Embryonic facial prominence (tissue), 1 donor: ENCODE results near the gene CNOT3.

Source experiments
- DNase-seq: peaks from one replicate; pipeline ENCODE4 v3.0.0-alpha.2; 2016; ENCODE audit errors: extremely low spot score

CNOT3 gene

DNA sequence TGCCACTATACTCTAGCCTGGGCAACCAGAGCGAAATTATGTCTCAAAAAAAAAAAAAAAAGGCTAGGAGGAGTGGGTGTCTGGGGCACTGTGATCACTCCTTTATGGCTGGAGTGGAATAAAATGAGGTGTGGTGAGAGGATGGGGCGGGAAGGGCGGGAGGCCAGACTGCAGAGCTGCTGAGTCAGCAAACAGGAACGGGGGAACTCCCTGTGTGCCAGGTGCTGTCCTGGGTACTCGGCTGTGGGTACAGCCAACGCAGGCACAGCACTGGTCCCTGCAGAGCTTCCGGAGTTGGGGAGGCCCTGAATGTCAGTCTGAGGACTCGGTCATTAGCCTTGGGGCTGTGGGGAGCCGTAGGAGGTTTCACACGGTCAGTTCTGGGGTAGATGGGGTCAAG, 16.3 kb upstream of the CNOT3 start:
- no peak for DNase-seq

DNA sequence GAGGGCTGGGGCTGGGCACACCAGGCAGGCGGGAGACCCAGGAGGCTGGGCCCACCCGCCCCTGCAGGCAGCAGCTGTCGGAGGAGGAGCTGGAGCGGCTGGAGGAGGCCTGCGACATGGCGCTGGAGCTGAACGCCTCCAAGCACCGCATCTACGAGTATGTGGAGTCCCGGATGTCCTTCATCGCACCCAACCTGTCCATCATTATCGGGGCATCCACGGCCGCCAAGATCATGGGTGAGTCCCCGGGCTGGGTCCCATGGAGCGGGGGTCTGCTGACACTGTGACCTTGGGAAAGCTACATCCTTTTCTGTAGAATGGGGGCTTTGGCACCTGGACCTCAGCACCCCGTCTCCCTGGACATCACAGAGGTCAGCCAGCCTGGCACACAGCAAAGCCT, 13.9 kb upstream of the CNOT3 start:
- no peak for DNase-seq

DNA sequence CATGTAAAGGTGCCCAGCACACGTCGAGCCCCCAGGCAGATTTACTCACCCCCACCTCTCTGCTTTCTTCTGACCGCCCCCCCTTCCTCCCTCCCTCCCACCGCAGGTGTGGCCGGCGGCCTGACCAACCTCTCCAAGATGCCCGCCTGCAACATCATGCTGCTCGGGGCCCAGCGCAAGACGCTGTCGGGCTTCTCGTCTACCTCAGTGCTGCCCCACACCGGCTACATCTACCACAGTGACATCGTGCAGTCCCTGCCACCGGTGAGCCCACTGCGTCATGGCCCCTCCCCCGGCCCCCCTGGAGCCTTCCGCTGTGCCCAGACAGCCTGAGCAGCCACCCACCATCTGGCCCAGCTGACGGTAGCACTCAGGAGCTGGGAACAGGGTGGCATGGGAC, 13.2 kb upstream of the CNOT3 start:
- no peak for DNase-seq

DNA sequence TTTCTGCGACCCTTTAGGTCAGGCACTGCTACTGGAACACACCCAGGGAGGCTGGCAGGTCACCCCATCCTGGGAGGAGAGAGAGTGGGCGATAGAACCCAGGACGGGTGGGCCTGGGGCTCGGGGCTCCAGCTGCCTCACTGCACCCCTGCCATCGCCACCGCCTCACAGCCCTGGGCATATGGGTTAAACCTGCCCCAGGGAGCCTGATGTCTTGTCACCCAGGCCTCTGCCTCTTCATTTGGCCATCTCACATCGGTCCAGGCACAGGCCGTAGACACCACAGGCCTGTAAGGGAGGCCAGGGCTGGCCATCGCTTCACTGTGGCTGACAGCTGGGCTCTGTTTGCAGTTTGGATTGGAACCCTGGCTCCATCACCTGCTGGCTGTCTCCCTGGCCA, 11.8 kb upstream of the CNOT3 start:
- DNase-seq: no peak

DNA sequence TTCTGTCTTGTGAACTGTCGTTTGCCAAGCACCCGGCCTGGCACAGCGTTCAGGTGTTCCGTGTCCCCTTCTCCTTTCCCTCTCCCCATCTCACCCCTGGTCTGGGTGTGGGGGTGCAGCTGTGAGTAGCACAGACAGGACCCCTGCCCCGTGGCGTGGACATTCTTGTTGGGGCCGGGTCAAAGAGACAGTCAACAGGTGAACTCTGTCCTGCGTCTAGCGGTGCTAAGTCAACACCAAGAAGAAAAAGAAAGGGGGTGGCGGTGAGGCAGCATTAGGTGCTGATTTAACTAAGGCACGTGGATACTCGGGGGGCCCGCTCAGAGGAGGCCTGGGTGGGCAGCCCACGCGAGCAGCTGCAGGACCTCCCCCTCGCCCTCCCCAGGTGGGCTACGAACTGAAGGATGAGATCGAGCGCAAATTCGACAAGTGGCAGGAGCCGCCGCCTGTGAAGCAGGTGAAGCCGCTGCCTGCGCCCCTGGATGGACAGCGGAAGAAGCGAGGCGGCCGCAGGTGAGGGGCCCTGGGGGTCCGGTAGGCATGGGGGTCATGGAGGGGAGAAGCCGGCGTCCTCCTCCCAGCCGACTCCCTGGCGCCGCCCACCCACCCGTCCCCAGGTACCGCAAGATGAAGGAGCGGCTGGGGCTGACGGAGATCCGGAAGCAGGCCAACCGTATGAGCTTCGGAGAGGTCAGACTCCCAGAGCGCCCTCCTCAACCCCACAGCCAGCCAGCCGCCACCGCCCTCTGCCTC, 9.7 kb upstream of the CNOT3 start:
- DNase-seq: no peak

DNA sequence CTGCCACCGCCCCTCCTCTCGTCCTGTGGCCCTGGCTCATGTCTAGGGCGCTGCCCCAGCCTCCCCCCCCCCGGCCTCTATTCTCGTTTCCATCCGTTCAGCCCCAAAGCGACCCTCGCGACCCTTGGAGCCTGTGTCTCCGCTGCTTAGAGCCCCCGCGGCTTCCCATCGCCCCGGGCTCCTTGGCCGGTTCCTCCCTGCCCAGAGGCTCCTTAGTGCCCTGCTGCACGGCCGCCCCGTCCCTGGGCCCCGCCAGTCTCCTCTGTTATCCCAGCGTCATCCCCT, 9.2 kb upstream of the CNOT3 start:
- no peak for DNase-seq

DNA sequence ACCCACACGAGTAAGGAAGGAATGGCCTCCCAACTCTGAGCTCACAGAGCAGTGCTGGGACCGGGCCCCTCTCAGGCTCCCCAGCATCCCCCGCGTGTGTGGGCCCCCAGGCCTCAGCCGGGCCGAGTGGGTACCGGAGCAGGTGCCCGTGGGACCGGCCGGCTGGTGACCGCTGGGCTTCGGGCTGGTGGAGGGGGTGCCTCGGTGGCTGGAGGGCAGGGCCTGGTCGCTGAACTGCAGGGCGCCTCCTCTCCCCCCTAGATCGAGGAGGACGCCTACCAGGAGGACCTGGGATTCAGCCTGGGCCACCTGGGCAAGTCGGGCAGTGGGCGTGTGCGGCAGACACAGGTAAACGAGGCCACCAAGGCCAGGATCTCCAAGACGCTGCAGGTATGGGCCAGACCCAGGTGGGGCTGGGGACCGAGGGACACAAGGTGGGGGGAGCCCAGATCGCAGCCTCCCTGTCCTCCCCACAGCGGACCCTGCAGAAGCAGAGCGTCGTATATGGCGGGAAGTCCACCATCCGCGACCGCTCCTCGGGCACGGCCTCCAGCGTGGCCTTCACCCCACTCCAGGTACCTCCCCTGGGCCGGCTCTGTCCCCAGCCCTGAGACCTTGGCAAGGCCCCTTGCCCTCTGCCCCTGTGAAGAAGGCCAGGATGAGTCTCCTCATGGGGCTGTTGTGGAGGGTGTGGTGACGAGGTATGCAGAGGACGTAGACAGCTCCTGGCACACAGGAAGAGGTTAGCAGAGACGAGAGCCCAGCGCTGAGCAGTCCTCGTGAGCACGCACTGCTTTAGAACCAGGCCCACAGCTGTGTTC, 8.6 kb upstream of the CNOT3 start:
- no peak for DNase-seq

DNA sequence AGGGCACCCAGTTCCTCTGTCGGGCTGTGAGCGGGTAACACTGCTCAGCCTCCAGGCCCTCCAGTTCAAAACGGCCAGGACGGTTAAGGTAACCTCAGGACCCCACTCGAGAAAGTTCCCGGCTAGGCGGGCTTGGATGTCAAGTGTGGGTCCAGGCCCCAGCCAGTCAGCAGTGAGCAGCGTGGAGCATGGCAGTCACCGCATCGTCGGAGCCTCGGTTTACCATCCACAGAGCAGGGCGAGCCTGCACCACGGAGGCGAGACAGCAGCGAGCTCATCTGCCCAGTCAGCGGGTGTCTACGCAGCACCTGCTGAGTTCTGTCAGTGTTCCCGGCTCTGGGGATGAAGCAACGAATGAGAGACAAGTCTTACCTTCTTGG, 8.0 kb upstream of the CNOT3 start:
- no peak for DNase-seq

DNA sequence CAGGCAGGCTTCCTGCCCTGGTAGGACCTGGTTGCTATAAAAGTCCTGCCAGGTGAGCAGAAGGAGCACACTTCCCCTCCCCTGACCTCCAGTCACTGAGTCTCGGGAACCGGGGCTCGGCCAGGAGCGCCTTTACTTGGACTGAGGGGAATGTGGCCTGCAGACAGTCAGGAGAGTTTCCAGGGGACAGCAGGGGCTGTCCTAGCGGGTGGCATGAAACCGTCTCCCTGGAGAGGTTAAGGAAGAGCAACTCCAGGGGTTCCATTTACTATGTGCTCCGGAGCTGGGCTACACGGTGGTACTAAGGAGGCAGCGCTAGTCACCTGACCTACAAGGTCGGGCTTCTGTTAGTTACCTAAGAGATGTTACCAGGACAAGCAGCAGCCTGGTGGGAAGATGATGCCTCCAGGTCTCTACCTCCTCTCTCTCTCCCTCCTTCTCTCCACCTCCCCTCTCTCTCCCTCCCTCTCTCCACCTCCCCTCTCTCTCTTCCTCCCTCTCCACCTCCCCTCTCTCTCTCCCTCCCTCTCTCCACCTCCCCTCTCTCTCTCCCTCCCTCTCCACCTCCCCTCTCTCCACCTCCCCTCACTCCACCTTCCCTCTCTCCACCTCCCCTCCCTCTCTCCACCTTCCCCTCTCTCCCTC, 4.1 kb upstream of the CNOT3 start:
- peak; percentile 70 for DNase-seq

DNA sequence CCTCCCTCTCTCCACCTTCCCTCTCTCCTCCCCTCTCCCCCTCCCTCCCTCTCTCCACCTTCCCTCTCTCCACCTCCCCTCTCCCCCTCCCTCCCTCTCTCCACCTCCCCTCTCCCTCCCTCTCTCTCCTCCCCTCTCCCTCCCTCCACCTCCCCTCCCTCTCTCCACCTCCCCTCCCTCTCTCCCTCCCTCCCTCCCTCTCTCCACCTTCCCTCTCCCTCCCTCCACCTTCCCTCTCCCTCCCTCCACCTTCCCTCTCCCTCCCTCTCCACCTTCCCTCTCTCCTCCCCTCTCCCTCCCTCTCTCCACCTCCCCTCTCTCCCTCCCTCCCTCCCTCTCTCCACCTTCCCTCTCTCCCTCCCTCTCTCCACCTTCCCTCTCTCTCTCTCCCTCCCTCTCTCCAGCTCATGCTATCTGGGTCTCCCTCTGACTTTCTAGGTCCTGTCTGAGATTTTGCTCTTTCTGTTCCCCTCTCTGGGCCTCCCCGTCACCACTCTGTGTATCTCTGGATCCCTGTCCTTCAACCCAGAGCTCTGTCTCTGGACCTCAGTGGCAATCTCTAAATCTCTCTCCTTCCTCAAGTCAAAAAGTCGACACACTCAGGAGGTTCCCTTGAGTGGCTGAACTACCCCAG, 3.5 kb upstream of the CNOT3 start:
- DNase-seq: no peak

DNA sequence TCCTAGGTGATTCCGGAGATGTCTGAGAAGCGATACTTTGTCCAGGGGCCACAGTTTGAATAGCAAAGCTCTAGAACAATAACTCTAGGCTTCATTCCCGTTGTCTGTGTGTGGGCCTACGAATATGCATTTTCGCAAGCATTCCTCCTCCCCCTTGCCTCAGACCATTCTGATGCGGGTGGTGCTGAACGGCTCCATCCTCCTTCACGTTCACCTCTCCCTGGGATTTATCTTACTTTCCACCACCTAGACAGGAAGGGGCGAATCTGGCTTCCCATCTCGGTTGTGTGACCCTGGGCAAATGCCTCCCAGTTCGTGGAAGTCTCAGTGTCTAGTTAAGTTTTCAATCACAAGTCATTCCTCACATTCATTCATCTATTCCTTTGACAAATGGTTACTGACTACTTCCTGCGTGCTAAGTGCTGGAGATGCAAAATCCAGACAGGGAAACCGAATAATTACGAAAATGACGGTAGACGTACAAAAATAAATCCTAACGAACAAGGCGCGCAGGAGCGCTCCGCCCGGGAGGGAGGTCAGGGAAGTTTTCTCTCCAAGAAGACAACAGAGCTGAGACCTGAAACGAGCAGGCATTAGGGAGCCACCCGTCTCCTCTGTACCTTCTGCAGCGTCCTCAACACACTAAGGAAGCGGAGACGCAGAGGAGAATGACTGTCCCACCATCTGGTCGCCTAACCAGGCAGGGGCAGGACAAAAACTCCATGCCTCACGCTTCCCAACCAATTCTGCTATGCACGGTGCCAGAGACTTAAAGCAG, 1.3 kb upstream of the CNOT3 start:
- no peak for DNase-seq

DNA sequence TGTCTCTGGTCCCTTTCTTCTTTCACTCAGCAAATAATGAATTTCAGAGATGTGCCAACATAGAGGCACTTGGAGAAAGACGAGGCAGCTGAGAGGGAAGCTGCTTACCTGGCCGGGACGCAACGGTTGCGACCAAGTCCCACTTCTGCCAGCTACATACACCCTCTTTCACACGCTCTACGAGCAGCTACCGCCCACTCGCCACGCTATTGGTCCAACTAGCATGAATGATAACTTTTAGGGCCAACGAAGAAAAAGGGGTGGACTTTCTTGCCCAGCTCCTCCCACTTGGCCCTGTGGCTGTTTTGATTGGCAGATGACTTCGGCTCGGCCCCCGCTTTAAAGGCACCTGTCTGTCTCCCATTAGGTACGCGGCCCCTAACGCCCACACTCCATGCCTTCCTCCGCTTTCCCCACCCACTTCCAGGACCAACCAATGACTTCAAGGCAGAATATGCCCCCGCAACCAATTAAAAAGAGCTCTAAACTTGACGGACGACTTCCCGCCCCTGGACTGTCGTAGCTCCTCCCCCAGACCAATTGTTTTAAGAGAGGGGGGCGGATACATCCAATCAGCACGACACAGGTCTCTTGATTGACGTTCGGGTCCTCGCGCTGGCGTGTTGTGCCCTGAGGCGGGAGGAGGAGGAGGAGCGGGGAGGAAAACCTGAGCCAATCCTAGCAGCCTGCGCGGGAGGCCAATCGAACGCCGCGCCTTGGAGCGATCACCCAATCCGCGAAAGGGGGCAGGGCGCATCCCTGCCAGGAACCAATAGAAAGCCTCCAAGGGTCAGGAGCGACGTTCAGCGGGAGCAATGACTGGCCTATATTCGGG, 481 bp upstream of the CNOT3 start:
- peak; percentile 100 for DNase-seq

DNA sequence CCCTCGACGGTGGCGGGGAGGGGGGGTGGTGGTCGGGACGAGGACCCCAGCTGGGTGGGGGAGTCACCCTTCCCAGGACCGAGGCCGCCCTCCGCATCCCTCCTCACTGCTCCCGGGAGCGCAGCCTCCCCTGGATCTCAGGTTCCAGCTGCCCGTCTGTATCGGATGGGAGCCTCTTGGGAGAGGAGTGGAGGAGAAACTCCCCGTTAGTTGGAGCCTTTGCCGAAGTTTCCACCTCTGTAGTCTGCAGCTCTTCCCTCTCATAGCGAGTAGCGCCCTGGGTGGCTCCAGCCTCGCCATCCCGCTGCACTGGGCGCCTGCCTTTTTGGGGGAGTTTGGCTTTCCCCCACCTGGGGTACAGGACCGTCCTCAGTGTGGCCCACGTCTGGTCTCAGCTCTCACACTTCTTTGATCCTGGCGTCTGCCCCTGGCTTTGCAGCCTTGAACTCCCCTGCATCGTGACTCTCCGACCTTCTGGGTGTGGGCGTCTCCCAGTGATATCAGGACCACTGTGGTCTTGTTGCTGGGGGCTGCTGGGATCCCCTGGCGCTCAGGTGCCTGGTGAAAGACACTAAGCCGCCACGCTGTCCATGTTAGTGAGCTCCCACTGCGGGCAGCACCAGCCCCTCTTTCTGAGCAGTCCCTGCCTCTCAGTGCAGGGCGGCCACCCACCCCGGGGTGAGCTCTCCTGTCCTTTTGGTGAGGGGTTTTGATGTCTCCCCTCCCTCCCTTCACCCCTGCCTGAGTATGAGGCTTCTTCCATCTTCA, 1.1 kb downstream of the CNOT3 start:
- no peak for DNase-seq

DNA sequence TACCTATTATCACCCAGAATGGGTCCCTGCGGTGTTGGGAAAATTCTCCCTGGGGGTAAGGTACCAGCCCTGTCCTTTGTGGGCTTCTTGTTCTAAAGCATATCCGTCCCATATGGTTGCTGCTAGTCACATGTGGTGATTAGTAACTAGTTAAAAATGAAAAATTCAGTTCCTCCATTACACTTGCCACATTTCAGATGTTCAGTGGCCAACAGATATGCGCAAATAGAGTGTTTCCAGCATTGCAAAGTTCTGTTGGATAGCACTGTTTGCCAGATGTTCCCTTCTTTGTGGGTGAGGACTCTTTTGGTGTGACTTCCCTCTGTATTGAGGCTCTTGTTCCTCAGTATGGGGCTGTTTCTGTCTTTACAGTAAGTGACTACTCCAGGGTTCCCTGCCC, 3.8 kb downstream of the CNOT3 start:
- DNase-seq: no peak

DNA sequence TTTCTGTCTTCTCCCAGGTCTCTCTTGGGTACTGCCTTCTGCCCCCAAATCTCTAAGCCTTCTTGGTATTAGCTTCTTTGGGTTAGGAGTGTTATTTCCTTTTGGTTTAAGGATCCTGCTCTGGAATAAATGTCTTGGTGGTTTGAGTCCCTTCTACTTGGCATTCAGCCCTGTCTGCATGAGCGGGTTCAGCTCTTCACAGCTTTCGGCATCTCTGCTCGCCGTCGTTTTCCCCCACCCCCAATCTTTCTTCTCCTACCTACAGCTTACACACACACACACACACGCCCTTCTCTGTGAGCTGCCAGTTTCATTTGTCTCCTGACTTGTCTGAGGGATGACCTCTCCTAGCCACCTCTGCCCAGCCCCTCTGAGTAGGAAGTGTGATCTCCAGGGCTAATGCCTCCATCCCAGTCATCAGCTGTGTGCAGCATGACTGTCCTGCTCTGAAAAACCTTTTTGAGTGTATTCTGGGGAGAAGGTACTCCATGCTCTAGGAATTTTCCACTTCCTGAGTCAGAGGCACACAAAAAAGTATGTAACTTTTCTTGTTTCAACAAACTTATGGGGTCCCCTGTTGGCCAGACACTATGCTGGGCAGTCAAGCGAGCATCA, 4.7 kb downstream of the CNOT3 start:
- no peak for DNase-seq

DNA sequence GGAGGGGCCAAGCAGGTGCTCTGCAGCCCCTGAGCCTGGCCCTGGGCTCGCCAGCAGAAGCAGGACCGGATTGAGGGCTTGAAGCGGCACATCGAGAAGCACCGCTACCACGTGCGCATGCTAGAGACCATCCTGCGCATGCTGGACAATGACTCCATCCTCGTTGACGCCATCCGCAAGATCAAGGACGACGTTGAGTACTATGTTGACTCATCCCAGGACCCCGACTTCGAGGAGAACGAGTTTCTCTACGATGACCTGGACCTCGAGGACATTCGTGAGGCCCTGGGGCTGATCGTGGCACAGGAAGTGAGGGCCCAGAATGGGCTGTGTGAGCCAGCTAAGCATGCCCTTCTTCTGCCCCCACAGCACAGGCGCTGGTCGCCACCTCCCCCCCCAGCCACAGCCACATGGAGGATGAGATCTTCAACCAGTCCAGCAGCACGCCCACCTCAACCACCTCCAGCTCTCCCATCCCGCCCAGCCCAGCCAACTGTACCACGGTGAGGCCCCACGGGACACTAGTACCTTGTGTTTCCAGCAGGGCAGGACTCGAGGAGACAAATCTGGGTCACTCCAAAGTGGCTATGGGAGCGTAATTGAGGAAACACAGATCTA, 8.1 kb downstream of the CNOT3 start:
- DNase-seq: no peak

DNA sequence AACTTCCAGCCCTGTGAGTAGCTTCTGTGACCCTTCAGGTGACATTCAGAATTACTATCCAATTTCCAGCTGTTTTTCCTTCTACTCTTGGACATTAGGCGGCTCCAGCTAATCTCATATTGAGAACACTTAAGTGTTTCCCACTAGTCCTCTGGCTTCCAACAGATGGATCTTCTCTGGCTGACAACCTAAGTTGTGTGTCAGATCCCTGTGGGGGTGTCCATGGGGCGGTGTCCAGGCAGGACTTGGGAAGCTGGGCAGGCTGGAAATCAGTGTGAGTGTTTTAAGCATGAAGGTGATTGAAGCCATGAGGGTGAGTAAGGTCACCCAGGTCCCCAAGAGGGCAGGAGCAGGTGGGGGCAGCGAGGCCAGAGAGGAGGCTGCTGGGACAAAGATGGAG, 10.1 kb downstream of the CNOT3 start:
- no peak for DNase-seq

DNA sequence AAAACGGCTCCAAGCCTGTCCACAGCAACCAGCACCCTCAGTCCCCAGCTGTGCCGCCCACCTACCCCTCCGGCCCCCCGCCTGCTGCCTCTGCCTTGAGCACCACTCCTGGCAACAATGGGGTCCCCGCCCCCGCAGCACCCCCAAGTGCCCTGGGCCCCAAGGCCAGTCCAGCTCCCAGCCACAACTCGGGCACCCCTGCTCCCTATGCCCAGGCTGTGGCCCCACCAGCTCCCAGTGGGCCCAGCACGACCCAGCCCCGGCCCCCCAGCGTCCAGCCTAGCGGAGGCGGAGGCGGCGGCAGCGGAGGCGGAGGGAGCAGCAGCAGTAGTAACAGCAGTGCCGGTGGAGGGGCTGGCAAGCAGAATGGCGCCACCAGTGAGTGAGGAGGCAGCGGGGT, 10.6 kb downstream of the CNOT3 start:
- no peak for DNase-seq
